ENCODE data around the gene KRTAP21-1. TPM values are rescaled to one million over a fixed set of nuclear protein-coding genes. Genes with fewer than 3 reads are reported as not detected.
"Not testable (repeated sequence)": the region's sequence is repeated elsewhere in the genome, so short reads cannot be mapped to it uniquely, and the experiment has no call there.

Gene KRTAP21-1
- not detected for total RNA-seq

- H3K27me3 Mint-ChIP-seq; H3K36me3 Mint-ChIP-seq; H3K4me1 Mint-ChIP-seq (ENCODE audit: low read depth in 2 of 2); H3K4me3 Mint-ChIP-seq; DNase-seq (ENCODE audit: low spot score); ATAC-seq; H3K27ac Mint-ChIP-seq: not testable (repeated sequence)
- H3K9me3 Mint-ChIP-seq, result peaks cover 13% of the 10 kb centered on the region
Observed at GRCh38 chr21:30755328-30755727, at the start of gene KRTAP21-1. KRTAP21-1 (minus strand) TSS chr21:30755428; CDS start chr21:30755378, 50 bp downstream.

DNA sequence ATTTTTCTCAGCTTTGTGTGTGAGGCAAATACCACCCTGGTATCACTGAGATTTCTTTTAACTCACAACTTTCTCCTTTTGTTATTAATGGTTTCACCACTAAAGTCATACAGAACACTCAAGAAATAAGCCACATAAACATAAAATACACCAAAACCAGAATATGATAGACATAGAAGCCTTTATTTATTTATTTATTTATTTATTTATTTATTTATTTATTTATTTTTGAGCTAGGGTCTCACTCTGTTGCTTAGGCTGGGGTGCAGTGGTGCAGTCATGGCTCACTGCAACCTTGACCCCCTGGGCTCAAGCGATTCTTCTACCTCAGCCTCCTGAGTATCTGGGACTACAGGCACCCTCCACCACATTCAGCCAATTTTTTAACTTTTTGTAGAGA is 45.4 kb upstream of the KRTAP21-1 start:
- Mint-ChIP-seq H3K27ac (no peak overlapping the region), H3K36me3 (no peaks in the 10 kb centered on the region), H3K9me3 (peaks cover 3% of the 10 kb centered on the region), H3K27me3 (no peaks in the 10 kb centered on the region), H3K4me1 (ENCODE audit: low read depth in 2 of 2) (no peaks in the 10 kb centered on the region), H3K4me3 (no peak overlapping the region)
- no peak for ATAC-seq
- DNase-seq (ENCODE audit: low spot score), result no peak

GRCh38 chr21:30793581-30794314 is 38.5 kb upstream of the KRTAP21-1 start:
- Mint-ChIP-seq H3K9me3 (peaks cover 4% of the 10 kb centered on the region), H3K4me1 (ENCODE audit: low read depth in 2 of 2) (no peaks in the 10 kb centered on the region), H3K27ac (no peak overlapping the region), H3K27me3 (peaks cover 0 to 7% of the 10 kb centered on the region in 2 donors), H3K4me3 (no peak overlapping the region), H3K36me3 (no peaks in the 10 kb centered on the region)
- ATAC-seq (no peak), DNase-seq (ENCODE audit: low spot score) (no peak)

DNA sequence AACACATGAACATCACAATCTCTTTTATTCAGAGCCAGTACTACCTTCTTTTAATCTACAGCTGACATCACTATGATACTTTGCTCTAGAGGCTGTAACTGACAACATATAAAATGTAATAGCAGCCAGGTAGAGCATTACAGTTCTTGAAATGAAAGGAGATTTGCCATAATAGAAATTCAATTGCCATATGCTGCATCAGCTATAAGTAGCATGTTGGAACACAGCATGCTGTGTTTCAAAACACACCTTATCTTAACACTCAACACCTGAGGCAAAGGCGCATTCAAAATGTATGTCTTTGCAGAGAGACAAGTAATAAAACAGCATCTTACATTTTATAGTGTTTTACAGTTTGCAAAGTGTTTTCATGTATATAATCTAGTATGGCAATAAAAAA is 24.0 kb upstream of the KRTAP21-1 start:
- ATAC-seq, result no peak
- Mint-ChIP-seq H3K27ac (no peak overlapping the region), H3K36me3 (no peaks in the 10 kb centered on the region), H3K4me1 (ENCODE audit: low read depth in 2 of 2) (no peaks in the 10 kb centered on the region), H3K27me3 (no peaks in the 10 kb centered on the region), H3K9me3 (peaks cover 11% of the 10 kb centered on the region), H3K4me3 (no peak overlapping the region)
- DNase-seq (ENCODE audit: low spot score), result no peak

- ATAC-seq (no peak), DNase-seq (ENCODE audit: low spot score) (no peak)
- H3K36me3 Mint-ChIP-seq, result no peaks in the 10 kb centered on the region
- no peaks in the 10 kb centered on the region for H3K27me3 Mint-ChIP-seq
- H3K9me3 Mint-ChIP-seq, result peaks cover 10% of the 10 kb centered on the region
- no peaks in the 10 kb centered on the region for H3K4me1 Mint-ChIP-seq (ENCODE audit: low read depth in 2 of 2)
- H3K4me3 Mint-ChIP-seq, result no peak overlapping the region
- no peak overlapping the region for H3K27ac Mint-ChIP-seq
Observed at GRCh38 chr21:30769724-30770431, 14.7 kb upstream of the KRTAP21-1 start.

DNA sequence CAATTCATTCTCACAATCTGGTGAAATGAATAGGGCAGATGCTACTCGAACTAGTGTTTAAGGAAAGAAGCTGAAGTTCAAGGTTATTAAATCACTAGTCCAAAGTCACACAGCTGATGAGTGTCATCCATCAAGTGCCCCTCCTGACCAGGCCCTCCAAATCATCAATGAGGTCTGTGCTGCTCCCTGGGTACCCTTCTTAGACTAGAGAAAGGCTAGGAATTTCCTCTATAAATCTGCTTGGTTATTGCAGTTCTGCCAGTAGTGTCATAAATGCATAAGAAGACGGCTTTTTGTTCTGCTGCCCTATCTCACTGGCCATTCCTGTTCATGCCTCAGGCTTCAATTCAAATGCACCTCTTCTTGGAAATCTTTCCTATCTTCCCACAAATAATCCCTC is 5.5 kb upstream of the KRTAP21-1 start:
- no peaks in the 10 kb centered on the region for H3K4me1 Mint-ChIP-seq (ENCODE audit: low read depth in 2 of 2)
- no peaks in the 10 kb centered on the region for H3K27me3 Mint-ChIP-seq
- H3K27ac Mint-ChIP-seq, result no peak overlapping the region
- peaks cover 7% of the 10 kb centered on the region for H3K9me3 Mint-ChIP-seq
- H3K36me3 Mint-ChIP-seq, result no peaks in the 10 kb centered on the region
- no peak overlapping the region for H3K4me3 Mint-ChIP-seq
- ATAC-seq, result no peak
- DNase-seq (ENCODE audit: low spot score), result no peak

DNA sequence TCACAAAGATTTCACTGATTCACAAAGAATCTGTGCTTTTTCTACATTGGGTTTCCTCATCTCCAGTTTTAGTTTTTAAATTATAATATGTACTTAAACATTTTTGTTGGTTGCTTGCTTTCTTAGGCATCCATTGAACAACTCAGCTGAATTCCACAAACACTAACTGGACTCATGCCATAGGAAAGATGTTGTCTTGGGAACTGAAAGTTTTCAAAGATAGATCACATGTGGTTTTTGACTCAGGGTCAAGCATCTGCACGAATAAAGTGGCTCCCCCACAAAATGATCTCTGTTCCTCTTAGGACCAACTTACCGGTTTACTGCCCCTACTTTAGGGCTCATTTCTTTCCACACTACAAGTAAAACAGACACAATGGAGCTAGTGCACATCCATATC is 3.1 kb upstream of the KRTAP21-1 start:
- no peak for DNase-seq (ENCODE audit: low spot score)
- Mint-ChIP-seq H3K4me3 (no peak overlapping the region), H3K27ac (no peak overlapping the region), H3K36me3 (no peaks in the 10 kb centered on the region), H3K4me1 (ENCODE audit: low read depth in 2 of 2) (no peaks in the 10 kb centered on the region), H3K9me3 (peaks cover 10% of the 10 kb centered on the region), H3K27me3 (no peaks in the 10 kb centered on the region)
- ATAC-seq, result no peak

DNA sequence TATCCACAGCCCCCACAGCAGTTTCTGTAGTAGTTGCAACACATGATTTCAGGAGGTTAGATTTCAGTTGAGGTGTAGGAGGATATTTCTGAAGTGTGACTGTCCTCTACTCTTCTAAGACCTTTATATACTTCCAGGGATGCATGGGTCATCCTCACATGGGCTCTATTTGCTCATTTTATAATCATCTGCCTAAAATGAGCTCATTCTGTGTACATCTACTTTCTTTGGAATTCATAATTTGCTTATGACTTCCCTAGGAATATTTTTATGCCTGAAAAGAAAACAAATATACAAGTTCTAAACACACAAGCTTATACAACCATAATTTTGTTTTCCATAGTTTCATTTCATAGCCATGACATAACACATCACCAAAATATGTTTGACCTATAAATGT is 8.1 kb downstream of the KRTAP21-1 start, which contains the start of gene KRTAP21-2:
KRTAP21-2 (minus strand) TSS at position 101 of the 400 bp plus-strand sequence; CDS start at position 44, 57 bp downstream.
- H3K4me1 Mint-ChIP-seq (ENCODE audit: low read depth in 2 of 2), result no peaks in the 10 kb centered on the region
- H3K36me3 Mint-ChIP-seq, result no peaks in the 10 kb centered on the region
- no peak within 1 kb of the TSS for H3K27ac Mint-ChIP-seq
- no peak within 1 kb of the TSS for H3K4me3 Mint-ChIP-seq
- ATAC-seq (no peak), DNase-seq (ENCODE audit: low spot score) (no peak)
- H3K9me3 Mint-ChIP-seq, result peaks cover 10% of the 10 kb centered on the region
- H3K27me3 Mint-ChIP-seq, result no peaks in the 10 kb centered on the region

DNA sequence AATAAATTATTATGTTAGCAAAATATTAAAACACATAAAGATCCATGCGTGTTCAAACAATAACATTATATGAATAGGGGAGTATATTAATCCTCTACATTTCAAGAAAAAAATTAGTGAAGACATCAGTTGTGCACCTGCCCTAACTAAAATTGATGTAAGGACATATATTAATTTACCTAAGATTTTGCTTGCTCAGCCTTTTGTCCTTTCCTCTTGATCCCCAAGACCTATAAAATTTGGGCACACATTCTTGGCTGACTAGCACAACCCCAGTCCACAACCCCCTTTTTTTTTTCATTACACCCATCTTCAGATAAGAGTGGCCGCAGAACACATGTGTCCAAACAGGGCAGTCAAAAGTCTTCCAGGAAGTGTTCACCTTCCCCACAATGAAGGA is 14.8 kb downstream of the KRTAP21-1 start:
- H3K36me3 Mint-ChIP-seq, result no peaks in the 10 kb centered on the region
- no peak overlapping the region for H3K27ac Mint-ChIP-seq
- H3K4me1 Mint-ChIP-seq (ENCODE audit: low read depth in 2 of 2), result no peaks in the 10 kb centered on the region
- H3K9me3 Mint-ChIP-seq, result peaks cover 9% of the 10 kb centered on the region
- DNase-seq (ENCODE audit: low spot score) (no peak), ATAC-seq (no peak)
- no peak overlapping the region for H3K4me3 Mint-ChIP-seq
- no peaks in the 10 kb centered on the region for H3K27me3 Mint-ChIP-seq

- Mint-ChIP-seq H3K4me1 (ENCODE audit: low read depth in 2 of 2) (no peaks in the 10 kb centered on the region), H3K27ac (no peak overlapping the region), H3K36me3 (no peaks in the 10 kb centered on the region), H3K9me3 (peaks cover 8% of the 10 kb centered on the region), H3K4me3 (no peak overlapping the region), H3K27me3 (no peaks in the 10 kb centered on the region)
- no peak for DNase-seq (ENCODE audit: low spot score)
- ATAC-seq, result no peak
Observed at GRCh38 chr21:30733026-30733425, 22.2 kb downstream of the KRTAP21-1 start.

GRCh38 chr21:30726726-30727125 is 28.5 kb downstream of the KRTAP21-1 start:
- DNase-seq (ENCODE audit: low spot score), result no peak
- H3K27me3 Mint-ChIP-seq, result no peaks in the 10 kb centered on the region
- H3K9me3 Mint-ChIP-seq, result peaks cover 27% of the 10 kb centered on the region
- no peak for ATAC-seq
- no peak overlapping the region for H3K4me3 Mint-ChIP-seq
- no peaks in the 10 kb centered on the region for H3K36me3 Mint-ChIP-seq
- no peak overlapping the region for H3K27ac Mint-ChIP-seq
- H3K4me1 Mint-ChIP-seq (ENCODE audit: low read depth in 2 of 2), result no peaks in the 10 kb centered on the region

DNA sequence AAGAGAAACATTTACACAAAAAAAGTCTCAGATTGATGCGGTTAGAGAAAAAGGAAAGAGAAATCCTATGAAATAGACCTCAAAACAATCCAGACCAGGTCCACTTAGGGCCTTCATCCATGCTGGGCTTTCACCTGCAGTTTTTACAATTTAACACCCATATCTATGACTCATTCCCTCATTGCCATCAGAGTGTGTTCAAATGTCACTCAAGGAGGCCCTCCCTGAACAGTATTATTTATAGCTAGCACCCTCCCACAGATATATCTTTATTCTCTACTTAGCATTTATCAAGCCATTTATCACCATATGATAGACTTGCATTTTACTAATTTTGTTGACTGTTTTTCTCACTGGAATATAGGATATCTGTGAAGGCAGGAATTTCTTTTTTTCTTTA is 35.8 kb downstream of the KRTAP21-1 start:
- H3K4me1 Mint-ChIP-seq (ENCODE audit: low read depth in 2 of 2), result no peaks in the 10 kb centered on the region
- H3K27me3 Mint-ChIP-seq, result no peaks in the 10 kb centered on the region
- no peak overlapping the region for H3K27ac Mint-ChIP-seq
- peaks cover 15% of the 10 kb centered on the region for H3K9me3 Mint-ChIP-seq
- DNase-seq (ENCODE audit: low spot score) (no peak), ATAC-seq (no peak)
- H3K4me3 Mint-ChIP-seq, result no peak overlapping the region
- no peaks in the 10 kb centered on the region for H3K36me3 Mint-ChIP-seq

GRCh38 chr21:30718239-30718909 is 36.9 kb downstream of the KRTAP21-1 start, which contains the start of gene KRTAP21-3:
KRTAP21-3 (minus strand) TSS chr21:30718777; CDS start chr21:30718759, 18 bp downstream.
- Mint-ChIP-seq H3K27ac (no peak within 1 kb of the TSS), H3K36me3 (no peaks in the 10 kb centered on the region), H3K4me1 (ENCODE audit: low read depth in 2 of 2) (no peaks in the 10 kb centered on the region), H3K4me3 (no peak within 1 kb of the TSS), H3K27me3 (no peaks in the 10 kb centered on the region), H3K9me3 (peaks cover 9% of the 10 kb centered on the region)
- no peak for DNase-seq (ENCODE audit: low spot score)
- peak in 1 of 2 donors; percentile 58 for ATAC-seq

GRCh38 chr21:30717105-30717504 is 38.1 kb downstream of the KRTAP21-1 start:
- no peak for DNase-seq (ENCODE audit: low spot score)
- H3K36me3 Mint-ChIP-seq, result no peaks in the 10 kb centered on the region
- H3K9me3 Mint-ChIP-seq, result peaks cover 9% of the 10 kb centered on the region
- no peaks in the 10 kb centered on the region for H3K4me1 Mint-ChIP-seq (ENCODE audit: low read depth in 2 of 2)
- no peak overlapping the region for H3K4me3 Mint-ChIP-seq
- H3K27ac Mint-ChIP-seq, result no peak overlapping the region
- no peaks in the 10 kb centered on the region for H3K27me3 Mint-ChIP-seq
- no peak for ATAC-seq
